Sigmoid colon (tissue), 7 donors: ENCODE measurements around the gene CSNK1E. TPM values are rescaled to one million over a fixed set of nuclear protein-coding genes. Genes with fewer than 3 reads are reported as not detected.

ENCODE experiments used
- DNase-seq: peaks from one replicate; pipeline ENCODE4 v3.0.0-alpha.2; 2019
- H3K27ac ChIP-seq, 4 donors: fragments of 200-600 bp; sonication (generic); one replicate each; pipeline ENCODE4 v1.5.1; 2016 to 2019; ENCODE audit warnings: mild to moderate bottlenecking in 1 of 4
- H3K27me3 ChIP-seq, 3 donors: fragments of 200-600 bp; sonication (generic); one replicate each; pipeline ENCODE4 v1.5.1; 2019; ENCODE audit warnings: mild to moderate bottlenecking in 1 of 3
- H3K36me3 ChIP-seq, 4 donors: fragments of 200-600 bp; sonication (generic); one replicate each; pipeline ENCODE4 v1.5.1; 2016 to 2019
- H3K4me1 ChIP-seq, 4 donors: fragments of 200-600 bp; sonication (generic); one replicate each; pipeline ENCODE4 v1.5.1; 2017 to 2019
- H3K4me3 ChIP-seq, 4 donors: fragments of 200-600 bp; sonication (generic); one replicate each; pipeline ENCODE4 v1.5.1; 2017 to 2019; ENCODE audit warnings: mild to moderate bottlenecking in 2 of 4, moderate library complexity in 1 of 4
- H3K9me3 ChIP-seq, 4 donors: fragments of 200-600 bp in 3 of 4; sonication (generic) in 3 of 4; one replicate each; pipeline versions ENCODE4 v1.5.1 to v1.6.1; 2013 to 2019
- EP300 ChIP-seq, 4 donors: sonication (generic); formaldehyde crosslinking; IDR thresholded peaks; one replicate each; pipeline ENCODE4 v1.6.1; 2017; ENCODE audit warnings: antibody characterized with exemption in 4 of 4
- POLR2A ChIP-seq, 2 donors: fragments of 450-650 bp; IDR thresholded peaks; one replicate each; pipeline ENCODE4 v1.6.1; 2016; ENCODE audit warnings: antibody characterized with exemption in 2 of 2, mild to moderate bottlenecking in 2 of 2, moderate library complexity in 2 of 2
- POLR2AphosphoS5 ChIP-seq, 4 donors: sonication (generic); formaldehyde crosslinking; IDR thresholded peaks; one replicate each; pipeline ENCODE4 v1.6.1; 2017; ENCODE audit warnings: antibody characterized with exemption in 4 of 4
- WGBS, 2 donors: extraction: QIAGEN DNeasy Blood & Tissue Kit; methylation state at CpG; one replicate each; pipeline ENCODE4 v1.1.7; 2013; 5-methylcytosine and 5-hydroxymethylcytosine counted together
- intact Hi-C: fragments of 100-400 bp; cut with DNase I; formaldehyde crosslinking; loops from one replicate; pipeline ENCODE4 v1.15.1; 2023
- polyA plus RNA-seq, 3 donors: library from polyadenylated mRNA; stranded (reverse); fragments of 200-250 nt; gene quantifications; one replicate each; pipeline ENCODE4 v1.2.3, GENCODE V29; 2013
- total RNA-seq, 4 donors: library from RNA; depleted of rRNA; stranded (reverse); fragments of >200 nt; gene quantifications; one replicate each; pipeline ENCODE4 v1.1.0, GENCODE V29; 2016
- TF ChIP-seq, protein P1 (sequence below), 4 experiments: fragments of 450-650 bp in 3 of 4; fragments of 200-600 bp in 1 of 4; IDR thresholded peaks; one replicate each; pipeline ENCODE4 v1.5.1; 2016 to 2019; ENCODE audit warnings: antibody characterized with exemption in 4 of 4, mild to moderate bottlenecking in 3 of 4, moderate library complexity in 2 of 4
- donor health status: healthy with polysubstance abuse.
- donor health status: Bipolar disorder and iron deficiency.
- donor health status: healthy.

The CSNK1E gene
- total and polyA plus RNA-seq, 7 donors: 33.6 to 116 (median 63.7) TPM

DNA sequence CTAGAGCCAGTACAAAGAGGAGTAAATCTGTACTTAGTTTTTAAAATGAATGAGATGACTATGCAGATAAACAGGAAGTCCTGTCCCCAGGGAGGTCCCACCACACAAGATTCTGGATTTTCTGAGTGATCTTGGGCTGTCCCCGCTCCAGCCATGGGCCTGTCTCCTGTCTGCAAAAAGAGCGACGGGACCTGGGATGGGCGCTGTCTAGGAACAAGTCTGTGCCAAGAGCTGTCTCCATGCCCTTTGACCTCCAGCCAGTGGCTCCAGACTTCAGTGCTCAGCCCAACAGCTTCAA lies 6.0 kb downstream of the CSNK1E start:
- intact Hi-C loops: no loop called here
- no peaks in the 10 kb centered on the region for H3K9me3 ChIP-seq
- no peak for TF ChIP-seq EP300 (IDR thresholded peaks at IDR 0.05)
- TF ChIP-seq, protein P1, sequence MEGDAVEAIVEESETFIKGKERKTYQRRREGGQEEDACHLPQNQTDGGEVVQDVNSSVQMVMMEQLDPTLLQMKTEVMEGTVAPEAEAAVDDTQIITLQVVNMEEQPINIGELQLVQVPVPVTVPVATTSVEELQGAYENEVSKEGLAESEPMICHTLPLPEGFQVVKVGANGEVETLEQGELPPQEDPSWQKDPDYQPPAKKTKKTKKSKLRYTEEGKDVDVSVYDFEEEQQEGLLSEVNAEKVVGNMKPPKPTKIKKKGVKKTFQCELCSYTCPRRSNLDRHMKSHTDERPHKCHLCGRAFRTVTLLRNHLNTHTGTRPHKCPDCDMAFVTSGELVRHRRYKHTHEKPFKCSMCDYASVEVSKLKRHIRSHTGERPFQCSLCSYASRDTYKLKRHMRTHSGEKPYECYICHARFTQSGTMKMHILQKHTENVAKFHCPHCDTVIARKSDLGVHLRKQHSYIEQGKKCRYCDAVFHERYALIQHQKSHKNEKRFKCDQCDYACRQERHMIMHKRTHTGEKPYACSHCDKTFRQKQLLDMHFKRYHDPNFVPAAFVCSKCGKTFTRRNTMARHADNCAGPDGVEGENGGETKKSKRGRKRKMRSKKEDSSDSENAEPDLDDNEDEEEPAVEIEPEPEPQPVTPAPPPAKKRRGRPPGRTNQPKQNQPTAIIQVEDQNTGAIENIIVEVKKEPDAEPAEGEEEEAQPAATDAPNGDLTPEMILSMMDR (IDR thresholded peaks at IDR 0.05): no peak
- no peak for TF ChIP-seq POLR2A (IDR thresholded peaks at IDR 0.05)
- no peak for TF ChIP-seq POLR2AphosphoS5 (IDR thresholded peaks at IDR 0.05)
- H3K27ac ChIP-seq: peak overlapping the region; percentile 96 to 99 (median 98)
- peaks cover 0 to 11% (median 3%) of the 10 kb centered on the region in 4 donors for H3K36me3 ChIP-seq
- H3K4me1 ChIP-seq: peaks cover 0 to 91% (median 84%) of the 10 kb centered on the region in 4 donors
- DNase-seq: no peak
- WGBS, 2 donors: 51 to 66% methylated on average over 4 of the region's 4 CpGs
- H3K4me3 ChIP-seq: no peak overlapping the region
- H3K27me3 ChIP-seq: no peaks in the 10 kb centered on the region

DNA sequence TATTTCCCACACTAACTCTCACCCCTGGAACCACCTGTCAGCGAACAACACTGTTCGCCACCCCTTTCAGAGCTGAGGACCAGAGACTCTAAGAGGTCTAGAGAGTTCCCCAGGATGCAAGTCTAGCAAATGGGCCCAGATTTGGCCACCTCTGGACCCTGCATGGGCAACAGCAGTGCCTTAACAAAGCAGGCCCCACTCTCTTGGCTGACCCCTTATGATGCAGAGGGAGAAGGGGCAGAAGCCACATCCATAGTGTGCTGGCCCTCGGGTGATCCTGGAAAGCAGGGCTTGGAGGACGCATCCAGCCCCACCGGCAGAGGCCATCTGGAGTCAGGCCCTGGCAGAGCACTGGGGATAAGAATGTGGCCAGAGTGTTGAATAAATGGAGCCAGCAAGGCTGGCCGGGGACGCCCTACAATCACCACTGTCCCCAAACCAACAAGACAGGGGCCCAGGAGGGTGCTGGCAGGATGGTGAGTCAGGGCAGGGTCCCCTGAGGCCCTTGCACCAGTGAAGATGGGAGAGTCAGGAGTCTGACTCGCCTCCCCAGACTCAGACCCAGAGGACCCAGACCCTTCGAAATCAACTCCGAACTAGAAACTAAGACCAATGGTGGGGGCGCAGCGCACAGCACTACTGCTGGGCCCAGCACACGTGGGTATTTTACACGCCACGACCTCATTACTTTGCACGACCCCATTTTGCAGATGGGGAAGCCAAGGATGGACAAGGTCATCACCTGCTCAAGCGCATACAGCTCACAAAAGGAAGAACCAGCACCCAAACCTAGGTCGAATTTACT lies 6.5 kb downstream of the CSNK1E start:
- intact Hi-C loops: no loop called here
- DNase-seq: peak; percentile 80
- H3K4me1 ChIP-seq: peaks cover 0 to 96% (median 89%) of the 10 kb centered on the region in 4 donors
- no peaks in the 10 kb centered on the region for H3K27me3 ChIP-seq
- WGBS, 2 donors: 78 to 80% methylated on average over 18 of the region's 18 CpGs
- TF ChIP-seq, protein P1 (IDR thresholded peaks at IDR 0.05): no peak
- no peak for TF ChIP-seq POLR2A (IDR thresholded peaks at IDR 0.05)
- TF ChIP-seq EP300 (IDR thresholded peaks at IDR 0.05): no peak
- TF ChIP-seq POLR2AphosphoS5 (IDR thresholded peaks at IDR 0.05): no peak
- peak overlapping the region in 1 of 4 donors; percentile 8 for H3K4me3 ChIP-seq
- H3K36me3 ChIP-seq: peaks cover 0 to 11% (median 3%) of the 10 kb centered on the region in 4 donors
- no peaks in the 10 kb centered on the region for H3K9me3 ChIP-seq
- peak overlapping the region; percentile 96 to 99 (median 98) for H3K27ac ChIP-seq

DNA sequence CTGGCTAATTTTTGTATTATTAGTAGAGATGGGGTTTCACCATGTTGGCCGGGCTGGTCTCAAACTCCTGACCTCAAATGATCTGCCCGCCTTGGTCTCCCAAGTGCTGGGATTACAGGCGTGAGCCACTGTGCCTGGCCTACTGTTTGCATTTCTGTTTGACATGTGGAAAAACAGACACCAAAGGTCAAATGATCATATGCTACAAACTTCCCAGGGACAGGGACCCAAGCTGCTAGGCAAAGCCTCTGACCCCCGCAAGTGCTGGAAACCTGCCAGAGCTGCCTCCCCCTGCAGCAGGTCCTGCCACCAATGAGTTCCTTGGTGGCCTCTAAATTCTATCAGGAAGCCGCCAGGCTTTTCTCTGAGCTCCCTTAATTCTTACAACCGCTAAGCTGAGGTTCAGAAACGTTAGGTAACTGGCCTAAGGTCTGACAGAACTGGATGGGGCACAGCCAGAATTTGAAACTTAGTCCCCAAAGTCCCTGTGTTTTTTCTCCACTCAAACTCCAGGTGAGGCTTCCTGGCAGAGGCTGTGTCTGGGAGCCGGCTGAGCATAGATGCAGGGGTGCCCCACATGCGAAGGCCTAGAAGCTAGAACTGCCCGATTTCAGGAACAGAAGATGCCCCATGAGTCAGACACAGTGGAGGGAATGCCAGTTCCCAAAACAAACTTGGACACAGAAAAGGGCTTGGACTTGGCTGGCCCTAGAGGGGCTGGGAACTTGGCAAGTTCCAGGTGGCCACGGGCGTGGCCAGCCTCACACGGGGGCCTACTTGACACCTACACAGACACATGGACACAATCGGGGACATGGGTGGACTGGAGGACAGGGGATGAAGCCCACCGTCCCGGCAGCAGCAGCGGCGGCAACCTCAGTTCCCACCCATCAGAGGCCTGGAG lies 7.4 kb downstream of the CSNK1E start:
- H3K27me3 ChIP-seq: no peaks in the 10 kb centered on the region
- peak overlapping the region; percentile 96 to 99 (median 98) for H3K27ac ChIP-seq
- peaks cover 0 to 11% (median 3%) of the 10 kb centered on the region in 4 donors for H3K36me3 ChIP-seq
- no peaks in the 10 kb centered on the region for H3K9me3 ChIP-seq
- intact Hi-C loops: no loop called here
- DNase-seq: no peak
- WGBS, 2 donors: 56 to 79% methylated on average over 18 of the region's 18 CpGs
- peak overlapping the region in 1 of 4 donors; percentile 8 for H3K4me3 ChIP-seq
- TF ChIP-seq EP300 (IDR thresholded peaks at IDR 0.05) (no peak), POLR2A (IDR thresholded peaks at IDR 0.05) (no peak), POLR2AphosphoS5 (IDR thresholded peaks at IDR 0.05) (peak in 1 of 4 donors; percentile 6)
- TF ChIP-seq, protein P1 (IDR thresholded peaks at IDR 0.05): no peak
- H3K4me1 ChIP-seq: peaks cover 0 to 96% (median 90%) of the 10 kb centered on the region in 4 donors

DNA sequence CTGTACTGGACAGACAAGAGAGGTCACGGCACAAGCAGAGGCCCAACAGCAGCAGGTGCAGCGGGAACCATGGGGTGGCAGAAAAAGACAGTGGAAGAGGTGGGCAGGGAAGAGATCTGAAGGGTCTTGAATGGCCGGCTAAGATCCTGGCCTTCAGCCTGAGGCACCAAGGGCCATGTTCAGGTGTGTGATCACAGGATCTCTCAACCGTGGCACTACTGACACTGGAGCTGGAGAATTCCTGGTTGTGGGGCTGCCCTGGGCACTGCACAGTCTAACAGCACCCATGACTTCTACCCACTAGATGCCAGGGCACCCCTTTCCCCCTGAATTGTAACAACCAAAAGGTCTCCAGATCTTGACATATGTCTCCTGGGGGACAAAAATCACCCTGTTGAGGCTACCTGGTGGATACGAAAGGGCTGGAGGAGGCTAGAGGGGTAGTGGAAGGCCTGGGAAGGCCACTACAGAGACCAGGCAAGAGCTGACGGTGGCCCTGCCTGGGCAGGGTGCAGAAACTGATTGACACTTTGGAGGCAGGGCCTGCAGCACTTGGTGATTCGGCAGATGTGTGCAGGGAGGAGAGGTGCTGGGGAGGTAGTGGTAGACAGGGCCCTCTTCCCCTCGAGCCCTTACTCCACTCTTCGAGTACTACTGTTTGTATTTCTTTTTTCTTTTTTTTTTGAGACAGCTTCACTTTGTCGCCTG lies 8.3 kb downstream of the CSNK1E start:
- peak overlapping the region; percentile 96 to 99 (median 98) for H3K27ac ChIP-seq
- no peak for TF ChIP-seq EP300 (IDR thresholded peaks at IDR 0.05)
- no peak for TF ChIP-seq POLR2AphosphoS5 (IDR thresholded peaks at IDR 0.05)
- TF ChIP-seq, protein P1 (IDR thresholded peaks at IDR 0.05): no peak
- no peak for TF ChIP-seq POLR2A (IDR thresholded peaks at IDR 0.05)
- H3K36me3 ChIP-seq: peaks cover 0 to 11% (median 6%) of the 10 kb centered on the region in 4 donors
- WGBS, 2 donors: 81 to 85% methylated on average over 10 of the region's 10 CpGs
- intact Hi-C loops: no loop called here
- DNase-seq: no peak
- H3K27me3 ChIP-seq: no peaks in the 10 kb centered on the region
- H3K4me1 ChIP-seq: peaks cover 0 to 96% (median 89%) of the 10 kb centered on the region in 4 donors
- H3K4me3 ChIP-seq: no peak overlapping the region
- H3K9me3 ChIP-seq: no peaks in the 10 kb centered on the region
